Measurements from ENCODE around the gene PCBP3. TPM values are rescaled to one million over a fixed set of nuclear protein-coding genes. Genes with fewer than 3 reads are reported as not detected.

Gene PCBP3
- total and polyA plus RNA-seq, 2 of the 8 experiments (the other 6 are each of a cell fraction or from before 2014, with no cell fraction given): 3.5 to 6.3 TPM

DNA sequence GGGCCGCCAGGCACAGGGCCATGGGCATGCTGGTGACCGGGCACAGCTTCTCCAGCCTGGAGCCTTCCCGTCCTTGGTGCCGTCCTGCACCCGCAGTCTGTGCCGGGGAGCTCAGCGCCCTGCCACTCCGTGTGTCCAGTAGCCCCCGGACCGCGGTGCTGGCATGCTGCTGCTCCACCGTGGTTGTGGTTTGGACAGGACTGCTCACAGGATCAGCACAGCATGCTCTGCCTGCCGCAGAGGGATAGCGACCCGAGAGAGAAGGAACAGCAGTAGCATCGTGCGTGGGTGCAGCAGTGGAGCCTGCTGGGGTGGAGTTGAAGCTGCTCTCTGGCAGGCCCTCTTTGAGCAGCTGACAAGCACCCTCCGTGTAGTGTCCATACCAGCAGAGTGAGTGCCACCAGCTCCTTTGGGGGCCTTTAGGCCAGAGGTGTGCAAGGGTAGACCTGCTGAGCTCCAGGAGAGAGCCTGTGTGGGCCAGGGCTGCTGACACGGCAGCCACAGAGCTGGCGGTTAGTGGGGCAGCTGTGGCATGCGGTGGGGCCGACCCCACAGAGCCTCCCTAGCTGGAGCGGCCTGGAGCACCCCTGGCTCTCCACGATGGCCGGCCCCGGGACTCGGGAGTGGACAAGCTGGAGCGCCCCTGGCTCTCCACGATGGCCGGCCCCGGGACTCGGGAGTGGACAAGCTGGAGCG is 6.4 kb upstream of the PCBP3 start:
- no peak overlapping the region for H2AFZ ChIP-seq (ENCODE audit: low read length)
- no peak overlapping the region for H3K4me2 ChIP-seq (ENCODE audit: insufficient read depth in 1 of 2, low read depth in 2 of 2, low read length in 2 of 2)
- no peaks in the 10 kb centered on the region; a peak in 1 of 8 replicates for H3K36me3 ChIP-seq (ENCODE audit: control insufficient read depth in 2 of 4, insufficient read depth in 4 of 4, low read length in 3 of 4)
- peaks cover 2 to 8% (median 5%) of the 10 kb centered on the region in 4 experiments; a peak in 4 of 7 replicates for H3K4me1 ChIP-seq (replicated peaks in 1 of 4; ENCODE audit: control insufficient read depth in 3 of 4, insufficient read depth in 4 of 4, low read length in 3 of 4)
- no peak overlapping the region for H3K14ac ChIP-seq (ENCODE audit: insufficient read length)
- no peak overlapping the region for H3K4me3 ChIP-seq (ENCODE audit: extremely low read depth in 1 of 4, insufficient read depth in 2 of 4, low read depth in 3 of 4, low read length in 4 of 4)
- ChIA-PET POLR2A (ENCODE audit: partially characterized antibody) (interaction anchor here (0.6 kb wide), 1 partner anchor 13 kb away, joined by 3 read pairs; no protein-coding TSS in a partner anchor), CTCF (ENCODE audit: partially characterized antibody) (interaction anchor here (0.7 to 1.0 kb wide), 4 partner anchors 8 to 81 kb away, joined by 3 to 4 read pairs (median 3); no protein-coding TSS in a partner anchor)
- H3K18ac ChIP-seq (ENCODE audit: extremely low read depth, low read length): no peak overlapping the region
- H2BK15ac ChIP-seq (ENCODE audit: low read length): no peak overlapping the region
- 95% methylated on average over 23 of the region's 33 CpGs; no CpG with 5 or more reads in 1 of the 2 experiments for WGBS, 2 experiments (ENCODE audit: extremely low coverage in 1 of 2, insufficient coverage in 1 of 2, insufficient read length in 1 of 2, insufficient replicate concordance in 2 of 2, low coverage in 1 of 2, low lambda C conversion rate in 2 of 2, missing lambda C conversion rate in 1 of 2)
- peaks cover 19% of the 10 kb centered on the region for H3K23me2 ChIP-seq (ENCODE audit: low read depth, low read length)
- no peaks in the 10 kb centered on the region for H3K79me1 ChIP-seq (ENCODE audit: low read depth, low read length)
- H2BK12ac ChIP-seq (ENCODE audit: low read depth, low read length): no peak overlapping the region
- H4K8ac ChIP-seq (ENCODE audit: extremely low read depth, insufficient read depth, low read length): no peak overlapping the region; the same call in 1 of the 2 replicates
- TF ChIP-seq CREB1 (IDR thresholded peaks at IDR 0.05) (no peak), MAFK (IDR thresholded peaks at IDR 0.05; ENCODE audit: low read depth, low read length) (no peak), SP2 (IDR thresholded peaks at IDR 0.05; ENCODE audit: low read length) (no peak), RBBP5 (IDR thresholded peaks at IDR 0.05; ENCODE audit: borderline replicate concordance, low read depth, low read length) (no peak), GABPA (IDR thresholded peaks at IDR 0.05; ENCODE audit: borderline replicate concordance, insufficient read depth, low read length) (no peak), SIRT6 (IDR thresholded peaks at IDR 0.05; ENCODE audit: low read length) (no peak), TBP (IDR thresholded peaks at IDR 0.05; ENCODE audit: low read depth, low read length) (no peak), JUN (IDR thresholded peaks at IDR 0.05; ENCODE audit: low read depth, low read length) (no peak)
- DNase-seq (ENCODE audit: low read depth in 1 of 2, low spot score in 2 of 2) (no peak), FAIRE-seq (no peak)
- peaks cover 0 to 16% of the 10 kb centered on the region in 2 experiments for H4K20me1 ChIP-seq (replicated peaks in 1 of 2; ENCODE audit: control insufficient read depth in 1 of 2, insufficient read depth in 2 of 2, low read length in 2 of 2)
- no peaks in the 10 kb centered on the region for H3K79me2 ChIP-seq (ENCODE audit: control insufficient read depth in 1 of 2, insufficient read depth in 2 of 2, low read length in 2 of 2)
- H3K56ac ChIP-seq (replicated peaks; ENCODE audit: insufficient read length, low read depth, low read length): no peak overlapping the region
- no peak overlapping the region for H3K9ac ChIP-seq (replicated peaks in 1 of 4; ENCODE audit: extremely low read depth in 1 of 4, low read depth in 3 of 4, low read length in 3 of 4)
- H3K4ac ChIP-seq (replicated peaks; ENCODE audit: insufficient read length, low read depth, low read length): no peak overlapping the region
- no peak overlapping the region for H2BK20ac ChIP-seq (ENCODE audit: low read length)
- H2AK5ac ChIP-seq (ENCODE audit: low read depth, low read length): no peak overlapping the region; the same call in 1 of the 2 replicates
- H2BK5ac ChIP-seq (ENCODE audit: low read depth, low read length): no peak overlapping the region
- H3K9me3 ChIP-seq (ENCODE audit: insufficient read depth in 2 of 2, low read depth in 1 of 2, low read length in 1 of 2): peaks cover 3 to 9% of the 10 kb centered on the region in 2 experiments; a peak in 2 of 4 replicates
- H4K5ac ChIP-seq (ENCODE audit: insufficient read length, low read depth, low read length): no peak overlapping the region
- H3K27ac ChIP-seq (ENCODE audit: low read depth, low read length): no peak overlapping the region
- H2BK120ac ChIP-seq (replicated peaks; ENCODE audit: low read depth, low read length): no peak overlapping the region
- no peak overlapping the region for H3K23ac ChIP-seq (ENCODE audit: insufficient read length)
- H3K27me3 ChIP-seq (replicated peaks in 1 of 4; ENCODE audit: control insufficient read depth in 3 of 4, extremely low read depth in 1 of 4, insufficient read depth in 3 of 4, low read length in 3 of 4): peaks cover 0 to 15% (median 10%) of the 10 kb centered on the region in 4 experiments; a peak in 6 of 7 replicates
- no peak overlapping the region for H4K91ac ChIP-seq (replicated peaks; ENCODE audit: insufficient read length, low read length)
